HepG2 (cell line): ENCODE results near the gene MYORG. TPM values are rescaled to one million over a fixed set of nuclear protein-coding genes. Genes with fewer than 3 reads are reported as not detected.
A peak's percentile ranks its signal among the peaks of the same experiment; 100 is the strongest.

Experiments
- CENPT ChIP-seq: sonication (generic); formaldehyde crosslinking; IDR thresholded peaks from 2 replicates; pipeline ENCODE4 v1.8.0; 2022; ENCODE audit warnings: low read depth, mild to moderate bottlenecking, moderate library complexity, missing genetic modification reagents
- ERF ChIP-seq: IDR thresholded peaks from 2 replicates; pipeline ENCODE4 v1.6.1; 2018; ENCODE audit warnings: missing biosample characterization, missing genetic modification reagents
- GPBP1L1 ChIP-seq: sonication (generic); formaldehyde crosslinking; IDR thresholded peaks from 2 replicates; pipeline ENCODE4 v1.5.0; 2020; ENCODE audit warnings: mild to moderate bottlenecking, missing genetic modification reagents
- JUNB ChIP-seq: sonication (generic); formaldehyde crosslinking; IDR thresholded peaks from 2 replicates; pipeline ENCODE4 v1.8.0; 2022; ENCODE audit warnings: missing genetic modification reagents, mild to moderate bottlenecking, borderline replicate concordance
- MAFF ChIP-seq: IDR thresholded peaks from 2 replicates; pipeline ENCODE4 v1.6.1; 2011; ENCODE audit warnings: low read depth, low read length, improper control_type of control experiment
- SAP130 ChIP-seq: IDR thresholded peaks from 2 replicates; pipeline ENCODE4 v1.6.1; 2016; ENCODE audit warnings: low read depth
- SRSF1 ChIP-seq: fragments of 200-400 bp; formaldehyde crosslinking; optimal IDR thresholded peaks from 2 replicates; pipeline ENCODE3; 2017; ENCODE audit warnings: mild to moderate bottlenecking, low read depth, low read length, moderate library complexity
- ZNF580 ChIP-seq: IDR thresholded peaks from 2 replicates; pipeline ENCODE4 v1.6.1; 2016; ENCODE audit warnings: low read depth, borderline replicate concordance
- ZSCAN21 ChIP-seq: sonication (generic); formaldehyde crosslinking; IDR thresholded peaks from 2 replicates; pipeline ENCODE4 v1.8.0; 2022; ENCODE audit warnings: mild to moderate bottlenecking, missing genetic modification reagents, moderate library complexity, borderline replicate concordance
- ZSCAN25 ChIP-seq: sonication (generic); formaldehyde crosslinking; IDR thresholded peaks from 2 replicates; pipeline ENCODE4 v1.8.0; 2022; ENCODE audit warnings: mild to moderate bottlenecking, missing genetic modification reagents
- polyA plus RNA-seq, 8 experiments: library from polyadenylated mRNA; depleted of rRNA in 3 of 8; stranded (reverse) in 7 of 8; unstranded in 1 of 8; fragments of >200 nt; fragmentation: Illumina TruSeq in 4 of 8; extraction: Trizol in 4 of 8; gene quantifications; 2 replicates each; pipeline versions ENCODE4 v1.2.1 to v1.2.3, GENCODE V29; 2011 to 2016; ENCODE audit warnings: low read depth in 4 of 8, missing spikeins in 1 of 8, mixed read lengths in 1 of 8; ENCODE audit not compliant: insufficient read depth in 1 of 8
- total RNA-seq, 5 experiments: library from RNA; depleted of rRNA; stranded (reverse); fragments of >200 nt; fragmentation: Illumina TruSeq; extraction: Trizol; gene quantifications; 2 replicates each; pipeline ENCODE4 v1.2.3, GENCODE V29; 2016; ENCODE audit warnings: low read depth in 1 of 5
- TF ChIP-seq, protein P1 (sequence below): sonication (generic); formaldehyde crosslinking; IDR thresholded peaks from 2 replicates; pipeline ENCODE4 v1.5.0; 2020; ENCODE audit warnings: missing genetic modification reagents
- TF ChIP-seq, protein P2 (sequence below): sonication (generic); formaldehyde crosslinking; IDR thresholded peaks from 2 replicates; pipeline ENCODE4 v1.4.0; 2020; ENCODE audit warnings: missing genetic modification reagents, borderline replicate concordance
- TF ChIP-seq, protein P3 (sequence below): sonication (generic); formaldehyde crosslinking; IDR thresholded peaks from 2 replicates; pipeline ENCODE4 v1.5.0; 2020; ENCODE audit warnings: mild to moderate bottlenecking, missing genetic modification reagents, borderline replicate concordance

MYORG gene
- total and polyA plus RNA-seq, 2 of the 13 experiments (the other 11 are each of a cell fraction or from before 2014, with no cell fraction given) = 11.1 to 22.4 TPM

DNA sequence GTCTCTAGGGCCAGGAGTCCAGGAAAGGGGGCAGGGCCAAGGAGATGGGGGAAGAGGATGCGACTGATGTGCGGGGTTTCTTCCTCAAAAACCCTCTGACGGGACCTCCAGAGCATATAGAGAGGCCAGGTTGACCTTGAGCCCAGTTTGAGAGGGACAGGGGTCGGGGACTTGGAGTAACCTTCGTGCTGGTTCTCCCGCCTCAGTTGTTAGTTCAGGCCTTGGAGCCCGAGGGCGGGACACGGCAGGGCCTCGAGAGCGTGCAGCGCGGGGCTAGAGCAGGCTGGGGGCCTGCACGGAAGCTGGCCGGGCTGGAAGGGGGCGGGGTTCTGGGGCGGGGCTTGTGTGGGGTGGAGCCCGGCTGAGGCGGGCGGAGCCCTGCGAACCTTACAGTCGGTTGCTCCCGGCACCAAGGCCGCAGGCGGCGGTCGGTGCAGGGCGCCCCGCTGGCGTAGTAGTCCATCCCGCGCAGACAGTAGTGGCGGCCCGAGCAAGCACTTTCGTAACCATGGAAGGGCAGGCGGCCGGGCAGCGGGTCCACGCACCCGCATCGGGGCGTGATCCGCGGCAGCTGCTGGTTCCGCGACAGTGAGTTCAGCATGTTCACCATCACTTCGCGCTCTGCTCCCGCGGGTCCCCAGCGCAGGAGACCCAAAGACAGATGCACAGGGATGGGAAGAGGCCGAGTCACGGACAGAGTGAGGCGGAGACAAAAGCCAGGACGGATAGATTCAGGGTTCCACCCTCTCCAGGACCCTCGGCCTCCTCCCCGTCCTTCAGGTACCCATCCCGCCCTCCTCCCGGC lies 4.0 kb upstream of the MYORG start (continued):
- TF ChIP-seq, protein P1, sequence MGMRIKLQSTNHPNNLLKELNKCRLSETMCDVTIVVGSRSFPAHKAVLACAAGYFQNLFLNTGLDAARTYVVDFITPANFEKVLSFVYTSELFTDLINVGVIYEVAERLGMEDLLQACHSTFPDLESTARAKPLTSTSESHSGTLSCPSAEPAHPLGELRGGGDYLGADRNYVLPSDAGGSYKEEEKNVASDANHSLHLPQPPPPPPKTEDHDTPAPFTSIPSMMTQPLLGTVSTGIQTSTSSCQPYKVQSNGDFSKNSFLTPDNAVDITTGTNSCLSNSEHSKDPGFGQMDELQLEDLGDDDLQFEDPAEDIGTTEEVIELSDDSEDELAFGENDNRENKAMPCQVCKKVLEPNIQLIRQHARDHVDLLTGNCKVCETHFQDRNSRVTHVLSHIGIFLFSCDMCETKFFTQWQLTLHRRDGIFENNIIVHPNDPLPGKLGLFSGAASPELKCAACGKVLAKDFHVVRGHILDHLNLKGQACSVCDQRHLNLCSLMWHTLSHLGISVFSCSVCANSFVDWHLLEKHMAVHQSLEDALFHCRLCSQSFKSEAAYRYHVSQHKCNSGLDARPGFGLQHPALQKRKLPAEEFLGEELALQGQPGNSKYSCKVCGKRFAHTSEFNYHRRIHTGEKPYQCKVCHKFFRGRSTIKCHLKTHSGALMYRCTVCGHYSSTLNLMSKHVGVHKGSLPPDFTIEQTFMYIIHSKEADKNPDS (CRISPR knock-in tag) = peak; percentile 71; the same call in 1 of the 2 replicates
- TF ChIP-seq CENPT (CRISPR knock-in tag) (peak; percentile 63; the same call in 1 of the 2 replicates), ZSCAN25 (CRISPR knock-in tag) (peak; percentile 56; the same call in 1 of the 2 replicates), MAFF (no peak), ERF (CRISPR knock-in tag) (peak; percentile 71; the same call in 1 of the 2 replicates), GPBP1L1 (CRISPR knock-in tag) (no peak), ZSCAN21 (CRISPR knock-in tag) (peak; percentile 67), JUNB (CRISPR knock-in tag) (peak; percentile 46; the same call in 1 of the 2 replicates), ZNF580 (CRISPR knock-in tag) (peak; percentile 73; the same call in 1 of the 2 replicates), SAP130 (CRISPR knock-in tag) (peak; percentile 64), SRSF1 (peak; percentile 58)
- TF ChIP-seq, protein P2, sequence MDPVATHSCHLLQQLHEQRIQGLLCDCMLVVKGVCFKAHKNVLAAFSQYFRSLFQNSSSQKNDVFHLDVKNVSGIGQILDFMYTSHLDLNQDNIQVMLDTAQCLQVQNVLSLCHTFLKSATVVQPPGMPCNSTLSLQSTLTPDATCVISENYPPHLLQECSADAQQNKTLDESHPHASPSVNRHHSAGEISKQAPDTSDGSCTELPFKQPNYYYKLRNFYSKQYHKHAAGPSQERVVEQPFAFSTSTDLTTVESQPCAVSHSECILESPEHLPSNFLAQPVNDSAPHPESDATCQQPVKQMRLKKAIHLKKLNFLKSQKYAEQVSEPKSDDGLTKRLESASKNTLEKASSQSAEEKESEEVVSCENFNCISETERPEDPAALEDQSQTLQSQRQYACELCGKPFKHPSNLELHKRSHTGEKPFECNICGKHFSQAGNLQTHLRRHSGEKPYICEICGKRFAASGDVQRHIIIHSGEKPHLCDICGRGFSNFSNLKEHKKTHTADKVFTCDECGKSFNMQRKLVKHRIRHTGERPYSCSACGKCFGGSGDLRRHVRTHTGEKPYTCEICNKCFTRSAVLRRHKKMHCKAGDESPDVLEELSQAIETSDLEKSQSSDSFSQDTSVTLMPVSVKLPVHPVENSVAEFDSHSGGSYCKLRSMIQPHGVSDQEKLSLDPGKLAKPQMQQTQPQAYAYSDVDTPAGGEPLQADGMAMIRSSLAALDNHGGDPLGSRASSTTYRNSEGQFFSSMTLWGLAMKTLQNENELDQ (CRISPR knock-in tag) = peak; percentile 55; the same call in 1 of the 2 replicates
- TF ChIP-seq, protein P3, sequence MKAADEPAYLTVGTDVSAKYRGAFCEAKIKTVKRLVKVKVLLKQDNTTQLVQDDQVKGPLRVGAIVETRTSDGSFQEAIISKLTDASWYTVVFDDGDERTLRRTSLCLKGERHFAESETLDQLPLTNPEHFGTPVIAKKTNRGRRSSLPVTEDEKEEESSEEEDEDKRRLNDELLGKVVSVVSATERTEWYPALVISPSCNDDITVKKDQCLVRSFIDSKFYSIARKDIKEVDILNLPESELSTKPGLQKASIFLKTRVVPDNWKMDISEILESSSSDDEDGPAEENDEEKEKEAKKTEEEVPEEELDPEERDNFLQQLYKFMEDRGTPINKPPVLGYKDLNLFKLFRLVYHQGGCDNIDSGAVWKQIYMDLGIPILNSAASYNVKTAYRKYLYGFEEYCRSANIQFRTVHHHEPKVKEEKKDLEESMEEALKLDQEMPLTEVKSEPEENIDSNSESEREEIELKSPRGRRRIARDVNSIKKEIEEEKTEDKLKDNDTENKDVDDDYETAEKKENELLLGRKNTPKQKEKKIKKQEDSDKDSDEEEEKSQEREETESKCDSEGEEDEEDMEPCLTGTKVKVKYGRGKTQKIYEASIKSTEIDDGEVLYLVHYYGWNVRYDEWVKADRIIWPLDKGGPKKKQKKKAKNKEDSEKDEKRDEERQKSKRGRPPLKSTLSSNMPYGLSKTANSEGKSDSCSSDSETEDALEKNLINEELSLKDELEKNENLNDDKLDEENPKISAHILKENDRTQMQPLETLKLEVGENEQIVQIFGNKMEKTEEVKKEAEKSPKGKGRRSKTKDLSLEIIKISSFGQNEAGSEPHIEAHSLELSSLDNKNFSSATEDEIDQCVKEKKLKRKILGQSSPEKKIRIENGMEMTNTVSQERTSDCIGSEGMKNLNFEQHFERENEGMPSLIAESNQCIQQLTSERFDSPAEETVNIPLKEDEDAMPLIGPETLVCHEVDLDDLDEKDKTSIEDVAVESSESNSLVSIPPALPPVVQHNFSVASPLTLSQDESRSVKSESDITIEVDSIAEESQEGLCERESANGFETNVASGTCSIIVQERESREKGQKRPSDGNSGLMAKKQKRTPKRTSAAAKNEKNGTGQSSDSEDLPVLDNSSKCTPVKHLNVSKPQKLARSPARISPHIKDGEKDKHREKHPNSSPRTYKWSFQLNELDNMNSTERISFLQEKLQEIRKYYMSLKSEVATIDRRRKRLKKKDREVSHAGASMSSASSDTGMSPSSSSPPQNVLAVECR (CRISPR knock-in tag) = peak; percentile 72; the same call in 1 of the 2 replicates
